ENCODE measurements around the gene KRTAP2-4.
"Not testable (repeated sequence)": the region's sequence is repeated elsewhere in the genome, so short reads cannot be mapped to it uniquely, and the experiment has no call there.

Gene KRTAP2-4

DNA sequence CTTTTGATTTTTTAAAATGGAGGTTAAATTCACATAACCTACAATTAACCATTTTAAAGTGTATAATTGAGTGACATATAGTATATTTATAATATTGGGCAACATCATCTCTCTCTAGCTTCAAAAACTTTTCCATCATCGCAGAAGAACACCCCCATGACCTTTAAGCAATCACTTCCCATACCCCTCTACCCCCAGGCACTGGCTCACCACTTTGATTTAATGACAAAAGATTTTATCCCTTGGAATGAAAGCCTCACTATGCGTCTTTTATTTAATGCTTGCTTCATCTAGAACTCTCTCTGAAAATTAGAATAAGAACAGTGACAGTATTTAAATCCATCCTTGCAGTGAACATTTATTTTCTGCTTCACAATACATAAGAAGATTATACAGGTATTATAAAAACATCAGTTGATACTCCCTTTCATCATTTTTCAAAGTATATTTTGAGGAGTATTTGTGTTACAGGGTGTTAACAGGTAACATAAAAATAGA lies 27.8 kb downstream of the KRTAP2-4 start:
- no peaks in the 10 kb centered on the region for H3K27me3 ChIP-seq (ENCODE audit: insufficient read depth, poor library complexity, severe bottlenecking)
- DNase-seq (ENCODE audit: low read depth in 1 of 2, low spot score in 1 of 2), result no peak
- H3K4me3 ChIP-seq (replicated peaks; ENCODE audit: insufficient read depth, low read length), result no peak overlapping the region
- TF ChIP-seq, protein P1, sequence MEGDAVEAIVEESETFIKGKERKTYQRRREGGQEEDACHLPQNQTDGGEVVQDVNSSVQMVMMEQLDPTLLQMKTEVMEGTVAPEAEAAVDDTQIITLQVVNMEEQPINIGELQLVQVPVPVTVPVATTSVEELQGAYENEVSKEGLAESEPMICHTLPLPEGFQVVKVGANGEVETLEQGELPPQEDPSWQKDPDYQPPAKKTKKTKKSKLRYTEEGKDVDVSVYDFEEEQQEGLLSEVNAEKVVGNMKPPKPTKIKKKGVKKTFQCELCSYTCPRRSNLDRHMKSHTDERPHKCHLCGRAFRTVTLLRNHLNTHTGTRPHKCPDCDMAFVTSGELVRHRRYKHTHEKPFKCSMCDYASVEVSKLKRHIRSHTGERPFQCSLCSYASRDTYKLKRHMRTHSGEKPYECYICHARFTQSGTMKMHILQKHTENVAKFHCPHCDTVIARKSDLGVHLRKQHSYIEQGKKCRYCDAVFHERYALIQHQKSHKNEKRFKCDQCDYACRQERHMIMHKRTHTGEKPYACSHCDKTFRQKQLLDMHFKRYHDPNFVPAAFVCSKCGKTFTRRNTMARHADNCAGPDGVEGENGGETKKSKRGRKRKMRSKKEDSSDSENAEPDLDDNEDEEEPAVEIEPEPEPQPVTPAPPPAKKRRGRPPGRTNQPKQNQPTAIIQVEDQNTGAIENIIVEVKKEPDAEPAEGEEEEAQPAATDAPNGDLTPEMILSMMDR (IDR thresholded peaks at IDR 0.05; ENCODE audit: insufficient read depth, low read length), result no peak
- TF ChIP-seq POLR2AphosphoS5 (IDR thresholded peaks at IDR 0.05; ENCODE audit: low read depth) (no peak), SPI1 (IDR thresholded peaks at IDR 0.05; ENCODE audit: borderline replicate concordance, low read depth) (no peak), GABPA (IDR thresholded peaks at IDR 0.05; ENCODE audit: low read depth) (no peak)
- TF ChIP-seq, protein P2, sequence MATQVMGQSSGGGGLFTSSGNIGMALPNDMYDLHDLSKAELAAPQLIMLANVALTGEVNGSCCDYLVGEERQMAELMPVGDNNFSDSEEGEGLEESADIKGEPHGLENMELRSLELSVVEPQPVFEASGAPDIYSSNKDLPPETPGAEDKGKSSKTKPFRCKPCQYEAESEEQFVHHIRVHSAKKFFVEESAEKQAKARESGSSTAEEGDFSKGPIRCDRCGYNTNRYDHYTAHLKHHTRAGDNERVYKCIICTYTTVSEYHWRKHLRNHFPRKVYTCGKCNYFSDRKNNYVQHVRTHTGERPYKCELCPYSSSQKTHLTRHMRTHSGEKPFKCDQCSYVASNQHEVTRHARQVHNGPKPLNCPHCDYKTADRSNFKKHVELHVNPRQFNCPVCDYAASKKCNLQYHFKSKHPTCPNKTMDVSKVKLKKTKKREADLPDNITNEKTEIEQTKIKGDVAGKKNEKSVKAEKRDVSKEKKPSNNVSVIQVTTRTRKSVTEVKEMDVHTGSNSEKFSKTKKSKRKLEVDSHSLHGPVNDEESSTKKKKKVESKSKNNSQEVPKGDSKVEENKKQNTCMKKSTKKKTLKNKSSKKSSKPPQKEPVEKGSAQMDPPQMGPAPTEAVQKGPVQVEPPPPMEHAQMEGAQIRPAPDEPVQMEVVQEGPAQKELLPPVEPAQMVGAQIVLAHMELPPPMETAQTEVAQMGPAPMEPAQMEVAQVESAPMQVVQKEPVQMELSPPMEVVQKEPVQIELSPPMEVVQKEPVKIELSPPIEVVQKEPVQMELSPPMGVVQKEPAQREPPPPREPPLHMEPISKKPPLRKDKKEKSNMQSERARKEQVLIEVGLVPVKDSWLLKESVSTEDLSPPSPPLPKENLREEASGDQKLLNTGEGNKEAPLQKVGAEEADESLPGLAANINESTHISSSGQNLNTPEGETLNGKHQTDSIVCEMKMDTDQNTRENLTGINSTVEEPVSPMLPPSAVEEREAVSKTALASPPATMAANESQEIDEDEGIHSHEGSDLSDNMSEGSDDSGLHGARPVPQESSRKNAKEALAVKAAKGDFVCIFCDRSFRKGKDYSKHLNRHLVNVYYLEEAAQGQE (IDR thresholded peaks at IDR 0.05; ENCODE audit: insufficient replicate concordance, low read depth), result no peak
- no peak overlapping the region for H3K27ac ChIP-seq (replicated peaks)

DNA sequence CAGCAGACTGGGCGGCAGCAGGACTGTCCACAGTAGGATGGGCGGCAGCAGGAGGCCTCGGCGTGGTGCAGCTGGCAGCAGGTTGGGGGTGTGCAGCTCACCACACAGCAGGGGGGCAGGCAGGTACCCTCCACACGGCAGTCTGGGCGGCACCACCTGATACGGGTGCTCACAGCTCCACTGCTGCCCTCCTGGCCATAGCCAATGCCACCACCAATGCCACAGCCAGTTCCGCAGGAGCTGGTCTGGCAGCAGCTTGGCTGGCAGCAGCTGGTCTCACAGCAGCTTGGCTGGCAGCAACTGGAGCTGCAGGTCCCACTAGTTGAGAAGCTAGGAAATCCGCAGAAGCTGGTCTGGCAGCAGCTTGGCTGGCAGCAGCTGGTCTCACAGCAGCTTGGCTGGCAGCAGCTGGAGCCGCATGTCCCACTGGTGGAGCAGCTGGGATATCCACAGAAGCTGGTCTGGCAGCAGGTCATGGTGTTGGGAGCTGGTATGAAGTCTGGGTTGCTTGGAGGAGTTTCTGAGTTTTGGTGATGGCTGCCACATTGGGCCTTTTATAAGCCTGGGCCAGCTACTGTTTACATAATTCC lies 31.2 kb downstream of the KRTAP2-4 start, which contains the start of gene KRTAP1-3:
TSS of gene KRTAP1-3 (minus strand) at position 529 of the 590 bp plus-strand sequence. CDS start at position 476, 53 bp downstream.
- not testable (repeated sequence) for H3K4me3 ChIP-seq (replicated peaks; ENCODE audit: insufficient read depth, low read length); H3K27me3 ChIP-seq (ENCODE audit: insufficient read depth, poor library complexity, severe bottlenecking); DNase-seq (ENCODE audit: low read depth in 1 of 2, low spot score in 1 of 2); H3K27ac ChIP-seq (replicated peaks)

DNA sequence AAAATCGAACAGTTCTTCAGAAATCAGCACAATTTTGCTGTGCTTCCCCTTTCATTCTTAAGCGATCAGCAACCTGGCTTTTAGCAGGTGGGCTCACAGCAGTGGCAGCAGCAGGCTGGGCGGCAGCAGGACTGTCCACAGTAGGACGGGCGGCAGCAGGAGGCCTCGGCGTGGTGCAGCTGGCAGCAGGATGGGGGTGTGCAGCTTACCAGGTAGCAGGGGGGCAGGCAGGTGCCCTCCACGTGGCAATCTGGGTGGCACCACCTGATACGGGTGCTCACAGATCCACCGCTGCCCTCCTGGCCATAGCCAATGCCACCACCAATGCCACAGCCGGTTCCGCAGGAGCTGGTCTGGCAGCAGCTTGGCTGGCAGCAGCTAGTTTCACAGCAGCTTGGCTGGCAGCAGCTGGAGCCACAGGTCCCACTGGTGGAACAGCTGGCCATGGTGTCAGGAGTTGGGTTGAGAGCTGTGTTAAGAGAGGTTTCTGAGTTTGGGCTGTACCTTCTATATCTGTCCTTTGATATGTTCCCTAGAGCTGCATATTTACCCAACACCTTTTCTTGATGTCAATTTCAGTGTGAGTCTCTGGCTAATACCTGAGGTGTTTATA lies 35.9 kb downstream of the KRTAP2-4 start, which contains the start of gene KRTAP1-4:
TSS of gene KRTAP1-4 (minus strand) at position 563 of the 613 bp plus-strand sequence. CDS start at position 446, 117 bp downstream.
- TF ChIP-seq, protein P1 (IDR thresholded peaks at IDR 0.05; ENCODE audit: insufficient read depth, low read length), result no peak
- TF ChIP-seq SPI1 (IDR thresholded peaks at IDR 0.05; ENCODE audit: borderline replicate concordance, low read depth), result no peak
- TF ChIP-seq, protein P2 (IDR thresholded peaks at IDR 0.05; ENCODE audit: insufficient replicate concordance, low read depth), result no peak
- no peak for TF ChIP-seq GABPA (IDR thresholded peaks at IDR 0.05; ENCODE audit: low read depth)
- no peak for TF ChIP-seq POLR2AphosphoS5 (IDR thresholded peaks at IDR 0.05; ENCODE audit: low read depth)
- H3K4me3 ChIP-seq (replicated peaks; ENCODE audit: insufficient read depth, low read length), result no peak within 1 kb of the TSS
- no peak within 1 kb of the TSS for H3K27ac ChIP-seq (replicated peaks)
- no peak for DNase-seq (ENCODE audit: low read depth in 1 of 2, low spot score in 1 of 2)
- H3K27me3 ChIP-seq (ENCODE audit: insufficient read depth, poor library complexity, severe bottlenecking), result peaks cover 3% of the 10 kb centered on the region

DNA sequence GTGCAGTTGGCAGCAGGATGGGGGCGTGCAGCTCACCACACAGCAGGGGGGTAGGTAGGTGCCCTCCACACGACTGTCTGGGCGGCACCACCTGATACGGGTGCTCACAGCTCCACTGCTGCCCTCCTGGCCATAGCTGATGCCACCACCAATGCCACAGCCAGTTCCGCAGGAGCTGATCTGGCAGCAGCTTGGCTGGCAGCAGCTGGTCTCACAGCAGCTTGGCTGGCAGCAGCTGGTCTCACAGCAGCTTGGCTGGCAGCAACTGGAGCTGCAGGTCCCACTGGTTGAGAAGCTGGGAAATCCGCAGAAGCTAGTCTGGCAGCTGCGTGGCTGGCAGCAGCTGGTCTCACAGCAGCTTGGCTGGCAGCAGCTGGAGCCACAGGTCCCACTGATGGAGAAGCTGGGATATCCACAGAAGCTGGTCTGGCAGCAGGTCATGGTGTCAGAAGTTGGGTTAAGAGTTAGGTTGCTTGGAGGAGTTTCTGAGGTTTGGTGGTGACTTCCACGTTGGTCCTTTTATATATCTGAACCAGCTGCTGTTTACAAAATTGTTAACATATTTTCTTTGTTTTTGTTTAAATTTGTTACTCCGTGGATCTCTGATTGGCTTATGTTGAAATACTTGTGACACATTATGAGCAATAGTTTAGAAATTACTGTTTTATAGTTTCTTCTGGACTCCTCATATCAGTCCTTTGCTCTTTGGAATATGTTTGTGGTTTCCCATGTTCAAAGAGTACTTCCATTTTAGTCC lies 38.8 kb downstream of the KRTAP2-4 start, which contains the start of gene KRTAP1-5:
TSS of gene KRTAP1-5 (minus strand) at position 494 of the 757 bp plus-strand sequence. CDS start at position 441, 53 bp downstream.
- Histone ChIP-seq H3K27ac (replicated peaks) (no peak within 1 kb of the TSS), H3K4me3 (replicated peaks; ENCODE audit: insufficient read depth, low read length) (no peak within 1 kb of the TSS), H3K27me3 (ENCODE audit: insufficient read depth, poor library complexity, severe bottlenecking) (peaks cover 3% of the 10 kb centered on the region)
- TF ChIP-seq, protein P2 (IDR thresholded peaks at IDR 0.05; ENCODE audit: insufficient replicate concordance, low read depth), result no peak
- TF ChIP-seq SPI1 (IDR thresholded peaks at IDR 0.05; ENCODE audit: borderline replicate concordance, low read depth) (no peak), POLR2AphosphoS5 (IDR thresholded peaks at IDR 0.05; ENCODE audit: low read depth) (no peak), GABPA (IDR thresholded peaks at IDR 0.05; ENCODE audit: low read depth) (no peak)
- TF ChIP-seq, protein P1 (IDR thresholded peaks at IDR 0.05; ENCODE audit: insufficient read depth, low read length), result no peak
- no peak for DNase-seq (ENCODE audit: low read depth in 1 of 2, low spot score in 1 of 2)

Measured in HL-60 (cell line).